Measurements from ENCODE around the gene CNNM1. TPM values are rescaled to one million over a fixed set of nuclear protein-coding genes. Genes with fewer than 3 reads are reported as not detected.

CNNM1 gene
- total RNA-seq, 1 experiment from 2014 or later = not detected

DNA sequence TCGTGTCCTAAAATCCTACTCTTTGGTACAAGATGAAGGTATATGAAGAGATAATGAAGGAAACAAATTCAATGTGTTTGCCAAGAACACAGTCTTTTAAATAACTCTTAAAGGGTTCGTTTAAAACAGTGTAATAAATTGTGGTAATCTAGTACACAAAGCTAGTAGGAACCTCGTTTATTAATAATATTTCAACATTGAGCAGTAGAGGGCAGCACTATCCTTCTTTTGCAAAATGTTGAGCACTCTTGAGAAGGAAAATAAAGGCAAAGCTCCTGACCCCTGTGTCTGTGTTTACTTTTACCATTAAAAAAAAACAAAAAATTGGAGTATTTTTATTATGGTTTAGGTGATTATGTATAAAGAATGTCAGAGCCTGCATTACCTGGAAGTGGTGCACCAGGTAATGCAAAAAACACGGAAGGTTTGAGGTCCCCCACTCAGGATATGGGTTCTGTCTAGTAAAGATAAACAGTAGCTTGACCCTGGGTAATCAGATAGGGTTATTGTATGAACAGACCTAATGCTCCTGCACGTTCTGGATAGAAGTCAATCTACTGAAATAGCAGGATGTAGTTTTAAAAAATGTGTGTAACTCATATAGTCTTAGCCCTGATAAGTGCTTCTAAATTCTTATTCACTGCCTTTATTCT lies 107.0 kb downstream of the CNNM1 start:
- DNase-seq (ENCODE audit: unreplicated experiment) = peak; percentile 65
- TF ChIP-seq, protein P1, sequence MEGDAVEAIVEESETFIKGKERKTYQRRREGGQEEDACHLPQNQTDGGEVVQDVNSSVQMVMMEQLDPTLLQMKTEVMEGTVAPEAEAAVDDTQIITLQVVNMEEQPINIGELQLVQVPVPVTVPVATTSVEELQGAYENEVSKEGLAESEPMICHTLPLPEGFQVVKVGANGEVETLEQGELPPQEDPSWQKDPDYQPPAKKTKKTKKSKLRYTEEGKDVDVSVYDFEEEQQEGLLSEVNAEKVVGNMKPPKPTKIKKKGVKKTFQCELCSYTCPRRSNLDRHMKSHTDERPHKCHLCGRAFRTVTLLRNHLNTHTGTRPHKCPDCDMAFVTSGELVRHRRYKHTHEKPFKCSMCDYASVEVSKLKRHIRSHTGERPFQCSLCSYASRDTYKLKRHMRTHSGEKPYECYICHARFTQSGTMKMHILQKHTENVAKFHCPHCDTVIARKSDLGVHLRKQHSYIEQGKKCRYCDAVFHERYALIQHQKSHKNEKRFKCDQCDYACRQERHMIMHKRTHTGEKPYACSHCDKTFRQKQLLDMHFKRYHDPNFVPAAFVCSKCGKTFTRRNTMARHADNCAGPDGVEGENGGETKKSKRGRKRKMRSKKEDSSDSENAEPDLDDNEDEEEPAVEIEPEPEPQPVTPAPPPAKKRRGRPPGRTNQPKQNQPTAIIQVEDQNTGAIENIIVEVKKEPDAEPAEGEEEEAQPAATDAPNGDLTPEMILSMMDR (IDR thresholded peaks at IDR 0.05; ENCODE audit: unreplicated experiment) = peak; percentile 27
- POLR2A ChIA-PET = interaction anchor here (0.6 to 9.7 kb wide), 6 partner anchors 116 to 304 kb away, joined by 4 to 283 read pairs (median 4); partner anchors contain the start of genes COX15, CUTC, ENTPD7 and SLC25A28

GRCh38 chr10:99438890-99439289 lies 109.7 kb downstream of the CNNM1 start:
- ChIA-PET CTCF (interaction anchor here (0.6 to 15.9 kb wide), 4 partner anchors 9 to 175 kb away, joined by 3 to 338 read pairs (median 4); partner anchors contain the start of gene SLC25A28), POLR2A (interaction anchor here (0.6 to 1.0 kb wide), 3 partner anchors 178 to 245 kb away, joined by 3 to 4 read pairs (median 3); no protein-coding TSS in a partner anchor)
- no peak overlapping the region for H3K27ac Mint-ChIP-seq (ENCODE audit: low read depth, unreplicated experiment)
- H3K4me3 Mint-ChIP-seq (ENCODE audit: unreplicated experiment) = no peak overlapping the region
- DNase-seq (ENCODE audit: unreplicated experiment) = no peak
- peaks cover 6% of the 10 kb centered on the region for H3K4me1 Mint-ChIP-seq (ENCODE audit: insufficient read depth, unreplicated experiment)
- TF ChIP-seq, protein P1 (IDR thresholded peaks at IDR 0.05; ENCODE audit: unreplicated experiment) = no peak
- intact Hi-C loops (cut with micrococcal nuclease) = no loop called here
- BruUV-seq (replicated peaks) = no TSS peak
- H3K36me3 Mint-ChIP-seq (ENCODE audit: insufficient read depth, unreplicated experiment) = peaks cover 10% of the 10 kb centered on the region
- H3K27me3 Mint-ChIP-seq (ENCODE audit: insufficient read depth, unreplicated experiment) = no peaks in the 10 kb centered on the region
- H3K9me3 Mint-ChIP-seq (ENCODE audit: unreplicated experiment) = no peaks in the 10 kb centered on the region

More for the DNA sequence above, 107.0 kb downstream of the CNNM1 start:
- no TSS peak for BruUV-seq (replicated peaks)
- Mint-ChIP-seq H3K9me3 (ENCODE audit: unreplicated experiment) (no peaks in the 10 kb centered on the region), H3K4me1 (ENCODE audit: insufficient read depth, unreplicated experiment) (peaks cover 6% of the 10 kb centered on the region), H3K27ac (ENCODE audit: low read depth, unreplicated experiment) (no peak overlapping the region), H3K4me3 (ENCODE audit: unreplicated experiment) (no peak overlapping the region), H3K27me3 (ENCODE audit: insufficient read depth, unreplicated experiment) (no peaks in the 10 kb centered on the region), H3K36me3 (ENCODE audit: insufficient read depth, unreplicated experiment) (peaks cover 12% of the 10 kb centered on the region)
- intact Hi-C loops (cut with micrococcal nuclease) = loop anchor here (1.0 kb wide), 2 partner anchors 112 to 176 kb away; no protein-coding TSS in a partner anchor
- CTCF ChIA-PET = interaction anchor here (0.6 to 15.9 kb wide), 63 partner anchors 8 to 968 kb away, joined by 3 to 338 read pairs (median 4); partner anchors contain the start of gene SLC25A28

DNA sequence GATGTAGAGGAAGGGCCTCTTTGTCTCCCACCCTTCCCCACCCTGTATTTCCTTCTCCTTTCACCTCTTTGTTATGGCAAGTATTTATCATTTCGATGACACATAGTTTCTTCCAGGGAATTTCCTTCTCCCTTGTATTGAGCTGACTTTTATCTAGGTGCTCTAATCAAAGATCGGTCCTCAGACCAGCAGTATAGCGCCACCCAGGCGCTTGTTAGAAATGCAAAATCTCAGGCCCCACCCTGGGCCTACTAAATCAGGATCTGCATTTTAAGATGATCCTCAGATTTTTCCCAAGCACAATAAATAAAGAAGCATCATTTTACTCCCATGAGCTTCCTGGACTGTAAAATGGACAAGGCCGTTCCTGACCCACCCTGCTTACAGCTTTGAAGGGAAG lies 113.2 kb downstream of the CNNM1 start:
- no peak overlapping the region for H3K4me3 Mint-ChIP-seq (ENCODE audit: unreplicated experiment)
- POLR2A ChIA-PET = interaction anchor here (0.6 to 3.7 kb wide), 2 partner anchors 11 to 12 kb away, joined by 3 to 14 read pairs; partner anchors contain the start of gene GOT1

GRCh38 chr10:99443500-99443899 lies 114.3 kb downstream of the CNNM1 start:
- no peak for DNase-seq (ENCODE audit: unreplicated experiment)
- Mint-ChIP-seq H3K27me3 (ENCODE audit: insufficient read depth, unreplicated experiment) (peaks cover 17% of the 10 kb centered on the region), H3K4me1 (ENCODE audit: insufficient read depth, unreplicated experiment) (no peaks in the 10 kb centered on the region), H3K4me3 (ENCODE audit: unreplicated experiment) (no peak overlapping the region), H3K9me3 (ENCODE audit: unreplicated experiment) (no peaks in the 10 kb centered on the region), H3K36me3 (ENCODE audit: insufficient read depth, unreplicated experiment) (no peaks in the 10 kb centered on the region), H3K27ac (ENCODE audit: low read depth, unreplicated experiment) (no peak overlapping the region)
- POLR2A ChIA-PET = interaction anchor here (1.2 to 3.7 kb wide), 2 partner anchors 10 to 13 kb away, joined by 3 to 14 read pairs; partner anchors contain the start of gene GOT1
- no TSS peak for BruUV-seq (replicated peaks)
- intact Hi-C loops (cut with micrococcal nuclease) = no loop called here
- TF ChIP-seq, protein P1 (IDR thresholded peaks at IDR 0.05; ENCODE audit: unreplicated experiment) = no peak
- CTCF ChIA-PET = interaction anchor here (0.6 to 15.9 kb wide), 7 partner anchors 7 to 170 kb away, joined by 3 to 338 read pairs (median 3); partner anchors contain the start of gene SLC25A28

More for the DNA sequence above, 113.2 kb downstream of the CNNM1 start:
- Mint-ChIP-seq H3K27ac (ENCODE audit: low read depth, unreplicated experiment) (no peak overlapping the region), H3K4me1 (ENCODE audit: insufficient read depth, unreplicated experiment) (no peaks in the 10 kb centered on the region), H3K9me3 (ENCODE audit: unreplicated experiment) (no peaks in the 10 kb centered on the region), H3K27me3 (ENCODE audit: insufficient read depth, unreplicated experiment) (peaks cover 12% of the 10 kb centered on the region), H3K36me3 (ENCODE audit: insufficient read depth, unreplicated experiment) (no peaks in the 10 kb centered on the region)
- no TSS peak for BruUV-seq (replicated peaks)
- CTCF ChIA-PET = interaction anchor here (0.6 to 15.9 kb wide), 5 partner anchors 10 to 171 kb away, joined by 3 to 338 read pairs (median 4); partner anchors contain the start of gene SLC25A28
- intact Hi-C loops (cut with micrococcal nuclease) = no loop called here
- no peak for DNase-seq (ENCODE audit: unreplicated experiment)
- TF ChIP-seq, protein P1 (IDR thresholded peaks at IDR 0.05; ENCODE audit: unreplicated experiment) = no peak
